Activated CD8-positive, alpha-beta memory T cell treated with anti-CD3 and anti-CD28 coated beads for 4 hours (primary cell): ENCODE results near the gene FNDC3B.

Experiments
- DNase-seq, 2 donors: peaks; one replicate each; pipeline ENCODE4 v3.0.0-alpha.2; 2020; ENCODE audit warnings: low read depth in 2 of 2

The FNDC3B gene

DNA sequence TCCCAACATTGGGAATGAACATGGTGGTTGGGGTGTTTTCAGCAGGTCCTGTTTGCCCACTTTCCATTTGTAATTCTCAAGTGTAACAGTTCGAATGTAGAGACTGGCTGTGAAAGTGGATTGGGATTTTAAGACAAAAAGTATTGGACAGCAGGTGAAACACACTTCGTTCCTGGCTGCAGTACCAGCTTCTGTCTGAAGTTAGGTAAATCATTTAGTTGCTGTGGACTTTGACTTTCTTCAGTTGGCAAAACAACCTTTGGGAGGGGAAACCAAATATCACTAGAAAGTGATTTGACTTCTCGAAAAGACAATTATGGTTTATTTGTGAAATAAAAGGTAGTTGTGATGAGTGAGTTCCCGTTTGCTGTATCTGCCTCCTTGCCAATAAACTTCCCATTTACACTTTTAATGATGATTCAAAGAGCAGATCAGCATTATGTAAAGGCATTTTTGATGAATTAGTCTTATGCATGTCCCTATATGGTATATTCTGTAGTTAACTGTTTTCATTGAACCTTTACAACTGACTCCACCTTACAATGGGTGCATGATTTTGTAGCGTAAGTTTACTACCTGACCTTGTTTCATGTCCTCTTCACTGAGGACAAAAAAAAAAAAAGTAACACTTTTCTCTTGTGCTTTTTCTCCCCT is 34.0 kb downstream of the FNDC3B start:
- DNase-seq = no peak

DNA sequence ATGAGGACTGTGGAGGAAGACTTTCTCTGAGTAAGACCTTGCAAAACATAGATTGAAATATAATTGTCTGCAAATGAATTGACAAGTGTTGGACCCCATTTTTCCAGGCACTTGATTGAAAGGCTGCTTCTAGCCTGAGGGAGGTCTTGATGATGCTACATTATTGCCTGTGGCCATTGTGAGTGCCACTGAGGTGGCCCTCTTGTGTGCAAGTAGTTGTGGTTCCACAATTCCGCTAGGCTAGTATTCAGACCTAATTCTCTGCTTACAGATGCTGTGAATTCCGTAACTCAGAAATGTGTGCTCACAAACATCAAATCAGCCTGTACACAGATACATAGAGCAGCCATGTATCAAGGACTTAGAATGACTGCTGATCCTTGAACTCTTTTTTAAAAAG is 34.7 kb downstream of the FNDC3B start:
- no peak for DNase-seq

DNA sequence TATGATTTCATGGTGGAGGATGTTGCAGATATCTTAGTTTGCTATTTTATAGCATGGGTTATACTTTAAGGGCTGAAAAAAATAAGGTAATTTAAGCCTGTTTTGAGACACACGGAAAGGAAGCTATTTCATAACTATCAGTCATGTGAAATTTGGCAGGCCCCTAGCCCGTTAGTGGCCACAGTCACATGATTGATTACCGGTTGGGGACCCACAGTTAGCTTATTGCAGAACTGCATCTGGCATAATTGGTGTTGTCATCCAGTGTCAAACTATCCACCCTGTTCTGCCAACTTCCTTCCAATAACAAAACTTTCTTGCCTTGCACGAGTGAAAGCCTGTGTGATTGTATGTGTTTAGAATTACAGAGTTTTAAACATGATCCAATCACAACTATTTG is 35.2 kb downstream of the FNDC3B start:
- no peak for DNase-seq

DNA sequence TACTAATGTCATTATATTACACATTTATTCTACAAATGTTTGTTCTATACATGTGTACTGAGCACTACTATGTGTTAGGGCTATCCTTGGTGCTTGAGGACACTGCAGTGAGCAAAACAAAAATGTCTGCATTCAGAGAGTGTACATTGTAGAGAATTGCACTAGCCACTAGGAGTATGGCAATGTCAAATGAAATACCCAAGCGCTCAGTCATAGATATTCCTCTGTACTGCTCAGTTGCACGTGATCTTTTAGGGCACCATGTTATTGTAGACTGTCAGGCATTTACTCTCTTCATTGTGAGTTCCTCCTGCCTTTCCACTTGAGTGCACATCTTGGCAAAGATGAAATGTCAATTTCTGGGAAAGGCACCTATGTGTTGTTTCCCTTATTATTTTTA is 36.8 kb downstream of the FNDC3B start:
- DNase-seq = no peak

DNA sequence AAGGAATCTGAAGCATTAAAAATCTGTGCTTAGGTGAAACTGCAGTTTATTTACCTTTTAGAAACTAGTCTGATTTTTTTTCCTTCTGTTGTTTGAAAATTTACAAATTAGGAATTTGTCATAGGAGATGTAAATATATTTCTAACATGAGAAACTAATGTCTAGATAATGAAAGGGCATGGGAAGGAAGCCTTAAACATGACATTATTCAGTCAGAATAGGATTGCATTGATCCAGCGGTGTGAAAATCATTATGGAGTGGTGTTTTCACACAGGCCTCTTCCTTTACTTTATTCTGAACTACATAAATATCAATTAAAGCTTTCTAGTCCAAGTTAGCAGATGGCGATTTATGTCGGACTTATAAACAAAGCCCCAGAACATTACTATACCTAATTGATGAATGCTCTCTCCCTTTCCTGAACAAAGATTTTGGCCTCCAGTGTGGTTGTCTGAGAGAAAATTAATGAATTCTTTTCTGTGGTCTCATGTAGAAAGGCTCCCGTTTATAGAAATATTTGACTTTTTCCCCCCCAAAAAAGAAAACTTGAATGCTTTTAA is 37.9 kb downstream of the FNDC3B start:
- DNase-seq = no peak

DNA sequence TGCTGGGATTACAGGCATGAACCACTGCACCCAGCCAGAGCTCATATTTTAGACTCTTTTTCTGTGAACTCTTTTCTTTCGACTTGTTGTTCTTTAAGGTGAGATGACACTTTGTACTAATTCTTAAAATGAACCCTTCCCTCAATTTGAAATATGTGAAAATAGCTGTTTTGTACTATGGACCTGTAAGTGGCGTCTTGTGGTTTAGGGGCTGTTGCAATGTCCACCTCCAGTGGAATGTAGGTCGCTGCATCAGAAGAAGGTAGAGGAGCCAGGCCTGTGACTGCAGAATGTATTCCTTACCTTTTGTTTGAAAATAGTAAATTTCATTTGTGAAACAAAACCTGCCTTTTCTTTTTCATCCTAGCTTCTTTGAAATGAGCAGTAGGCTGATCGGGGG is 38.9 kb downstream of the FNDC3B start:
- no peak for DNase-seq

DNA sequence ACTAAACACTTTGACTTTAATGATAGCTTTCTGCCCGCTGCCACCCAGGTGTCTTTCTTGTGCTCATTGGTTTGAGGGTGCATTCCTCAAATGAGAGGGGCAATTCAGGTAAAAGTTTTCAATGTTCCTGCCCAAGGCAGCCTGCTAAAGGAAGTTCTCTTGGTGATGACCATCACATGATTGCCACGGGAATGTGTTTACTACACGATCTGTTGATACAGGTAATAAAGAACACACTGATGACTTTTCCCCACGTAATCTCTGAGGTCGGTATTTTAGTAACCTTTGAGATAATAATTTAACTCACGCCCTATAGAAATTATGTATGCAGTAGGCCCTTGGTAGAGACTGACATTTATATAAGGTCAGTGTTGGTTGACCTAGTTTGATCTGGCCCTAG is 39.3 kb downstream of the FNDC3B start:
- no peak for DNase-seq

DNA sequence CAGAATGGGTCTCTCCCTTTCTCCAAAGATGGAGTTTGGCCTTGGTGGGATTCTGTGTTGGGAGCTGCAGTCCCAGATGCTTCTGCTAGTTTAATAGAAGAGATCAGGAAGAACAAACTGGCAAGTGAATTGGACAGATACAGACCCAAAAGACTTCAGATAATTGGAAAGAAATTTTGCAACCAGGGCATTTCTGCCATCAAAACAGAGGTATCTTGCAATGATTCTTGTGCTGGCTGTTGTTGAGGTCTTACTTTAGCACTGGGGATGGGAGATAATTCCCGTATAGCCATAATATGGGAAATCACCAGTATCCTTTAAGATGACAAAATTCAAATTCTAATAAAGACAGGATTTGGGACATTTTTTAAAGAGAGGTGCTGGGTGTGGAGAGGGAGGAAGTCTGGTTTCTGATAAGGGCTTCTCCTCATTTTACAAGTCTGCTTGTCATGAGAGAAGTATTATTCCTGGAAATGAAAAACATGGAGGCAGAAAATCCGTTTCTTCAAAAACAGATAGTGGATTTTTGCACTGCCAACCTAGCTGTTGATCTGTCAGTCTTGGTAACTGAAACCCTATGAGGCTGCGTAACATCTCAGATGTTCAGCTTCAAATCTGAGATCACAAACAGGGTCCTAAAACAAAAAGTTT is 40.1 kb downstream of the FNDC3B start:
- no peak for DNase-seq

DNA sequence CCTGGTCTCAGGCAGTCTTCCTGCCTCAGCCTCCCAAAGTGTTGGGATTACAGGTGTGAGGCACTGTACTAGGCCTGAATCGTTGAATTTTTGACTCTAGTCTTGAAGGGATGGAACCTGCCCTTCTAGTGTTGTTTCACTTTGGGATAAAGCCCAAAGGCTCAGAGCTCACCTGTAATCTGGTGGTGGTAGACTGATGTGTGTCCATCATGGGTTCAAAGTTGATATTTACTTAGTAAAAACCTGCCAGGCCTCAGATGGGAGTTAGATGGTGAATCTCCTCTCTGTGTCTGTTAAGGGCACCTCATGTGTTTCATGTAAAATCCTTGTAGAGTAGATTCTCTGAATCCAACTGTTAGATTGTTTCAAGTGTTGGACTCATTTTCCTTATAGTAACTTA is 41.1 kb downstream of the FNDC3B start:
- DNase-seq = no peak

DNA sequence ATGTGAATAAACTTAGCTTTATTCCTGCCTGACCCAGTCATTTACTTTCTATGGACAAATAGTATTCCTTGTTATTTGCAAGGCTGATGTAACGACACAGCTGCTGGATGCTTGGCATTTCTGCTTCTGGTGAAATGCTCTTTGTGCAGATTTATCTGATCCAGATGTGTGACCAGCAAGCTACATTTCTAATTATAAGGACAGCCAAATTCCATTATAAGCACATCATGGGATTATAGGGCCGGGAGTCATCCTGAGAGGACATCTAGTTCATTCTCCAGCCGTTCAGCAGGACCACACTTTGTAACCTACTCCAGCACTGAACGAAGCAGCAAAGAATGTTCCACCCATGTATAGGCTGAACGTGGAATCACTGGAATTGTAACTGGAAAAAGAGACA is 42.9 kb downstream of the FNDC3B start:
- no peak for DNase-seq

DNA sequence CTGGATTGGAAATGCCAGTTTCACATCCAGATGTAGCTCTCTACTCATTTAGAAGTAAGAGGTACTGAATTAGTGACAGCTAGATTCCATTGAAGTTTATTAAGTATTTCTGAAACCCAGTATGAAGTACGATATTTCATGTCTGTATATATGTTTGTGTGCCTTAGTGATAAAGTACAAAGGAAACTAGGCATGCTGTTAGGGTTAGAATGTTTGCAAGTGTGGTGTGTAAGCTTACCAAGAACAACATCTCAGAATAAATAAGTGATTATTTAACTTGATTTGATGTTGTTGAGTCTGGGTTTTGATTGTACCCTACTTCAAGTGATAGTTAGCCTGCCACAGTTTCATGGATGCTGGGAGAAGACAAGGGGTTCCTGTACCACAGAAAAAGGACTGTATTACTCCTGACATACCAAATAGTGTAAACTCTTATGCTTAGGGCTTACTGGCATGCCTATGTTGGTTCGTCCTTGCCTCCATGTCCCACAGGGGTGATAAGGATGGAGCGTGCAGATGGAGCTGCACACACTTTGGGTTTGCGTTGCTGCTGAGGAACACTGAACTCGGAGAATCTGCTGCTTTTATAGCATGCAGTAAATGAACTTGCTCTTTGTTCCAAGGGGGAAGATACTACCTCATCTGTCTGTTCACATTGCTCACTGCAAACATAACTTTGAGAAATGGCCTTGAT is 43.6 kb downstream of the FNDC3B start:
- DNase-seq = no peak

DNA sequence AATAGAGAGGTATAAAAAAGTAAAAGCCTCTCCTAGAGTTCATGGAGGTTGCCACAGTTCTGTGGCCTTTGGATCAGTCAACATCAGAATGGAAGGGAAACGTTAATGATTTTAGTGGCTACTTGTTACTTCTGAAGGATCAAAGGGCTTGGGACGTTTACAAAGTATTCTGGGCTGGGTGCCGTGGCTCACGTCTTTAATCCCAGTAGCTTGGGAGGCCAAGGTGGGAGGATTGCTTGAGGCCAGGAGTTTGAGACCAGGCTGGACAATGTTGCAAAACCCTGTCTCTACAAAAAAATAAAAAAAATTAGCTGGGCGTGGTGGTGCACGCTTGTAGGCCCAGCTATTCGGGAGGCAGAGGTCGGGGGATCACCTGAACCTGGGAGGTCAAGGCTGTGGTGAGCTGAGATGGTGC is 44.6 kb downstream of the FNDC3B start:
- no peak for DNase-seq

DNA sequence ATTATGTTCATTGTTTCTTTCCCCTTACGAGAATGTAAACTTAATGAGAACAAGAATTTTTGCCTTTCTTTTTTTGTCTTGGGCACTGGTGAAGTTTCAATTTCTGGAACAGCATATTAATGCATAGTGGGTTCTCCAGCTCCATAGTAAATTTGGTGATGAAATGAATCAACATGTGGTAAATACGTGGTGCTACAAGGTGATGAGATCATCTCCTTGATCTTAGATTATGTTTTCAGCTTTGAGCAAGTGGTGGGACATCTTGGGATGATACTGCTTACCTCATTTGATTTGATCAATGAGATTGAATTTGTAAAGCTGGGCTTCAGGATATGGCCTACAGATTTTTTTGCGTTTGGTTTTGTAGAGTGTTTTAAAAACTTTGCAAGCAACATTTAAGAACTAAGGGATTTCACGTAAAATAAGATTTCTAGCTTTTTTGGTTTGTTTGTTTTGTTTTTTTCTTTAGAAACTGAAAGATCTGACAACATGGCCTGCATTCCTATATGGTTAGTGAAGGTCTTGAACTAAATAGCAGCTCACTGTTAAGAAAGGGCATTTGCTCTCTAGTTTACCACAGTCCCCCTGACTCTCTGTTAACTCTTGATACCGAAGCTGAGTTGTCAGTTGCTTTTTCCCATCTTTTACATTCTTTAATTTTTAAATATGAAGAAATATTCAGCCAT is 45.6 kb downstream of the FNDC3B start:
- DNase-seq = no peak

DNA sequence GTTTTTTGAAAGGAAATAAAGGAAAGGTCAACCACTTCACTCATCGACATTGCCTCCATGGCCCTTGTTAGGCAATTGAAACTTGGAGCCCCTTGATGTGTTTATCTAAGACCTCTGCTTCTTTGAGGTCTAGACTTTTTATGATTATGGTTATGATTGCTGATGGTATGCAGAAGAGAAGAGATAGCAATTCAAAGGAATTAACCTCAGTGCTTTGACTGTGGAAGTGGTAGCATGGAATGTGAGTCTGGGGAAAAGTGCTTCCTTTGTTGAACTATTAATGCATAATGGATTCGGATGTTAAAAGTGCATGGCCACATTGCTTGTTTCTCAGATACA is 46.1 kb downstream of the FNDC3B start:
- DNase-seq = no peak

DNA sequence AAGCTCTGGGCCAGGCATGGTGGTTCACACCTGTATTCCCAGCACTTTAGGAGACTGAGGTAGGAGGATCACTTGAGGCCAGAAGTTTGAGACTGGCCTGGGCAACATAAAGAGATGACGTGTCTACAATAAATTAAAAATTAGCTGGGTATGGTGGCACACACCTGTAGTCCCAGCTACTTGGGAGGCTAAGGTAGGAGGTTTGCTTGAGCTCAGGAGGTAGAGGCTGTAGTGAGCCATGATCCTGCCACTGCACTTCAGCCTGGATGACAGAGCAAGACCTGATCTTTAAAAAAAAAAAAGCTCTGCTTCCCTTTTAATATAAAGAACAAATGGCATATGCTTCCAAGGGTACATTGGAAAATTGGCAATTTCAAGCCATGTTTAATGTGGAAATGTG is 46.7 kb downstream of the FNDC3B start:
- no peak for DNase-seq

DNA sequence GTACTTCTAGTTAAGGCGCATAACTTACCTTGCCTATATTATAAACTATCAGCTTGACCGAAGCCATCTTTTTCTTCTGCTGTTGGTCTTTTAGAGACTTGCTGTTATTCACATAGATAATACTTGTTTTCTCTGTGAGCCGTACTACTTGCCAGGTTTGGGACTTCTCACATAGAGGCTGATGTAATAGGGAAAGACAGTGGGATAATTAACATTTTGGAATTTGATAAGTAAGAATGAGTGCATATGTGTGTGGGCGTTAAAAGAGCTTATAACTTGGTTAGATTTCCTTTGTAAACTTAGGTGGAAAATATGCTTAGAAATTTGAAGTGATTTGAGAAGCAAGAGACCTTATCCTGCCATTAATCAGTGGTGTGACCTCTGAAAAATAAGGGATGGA is 47.8 kb downstream of the FNDC3B start:
- no peak for DNase-seq

DNA sequence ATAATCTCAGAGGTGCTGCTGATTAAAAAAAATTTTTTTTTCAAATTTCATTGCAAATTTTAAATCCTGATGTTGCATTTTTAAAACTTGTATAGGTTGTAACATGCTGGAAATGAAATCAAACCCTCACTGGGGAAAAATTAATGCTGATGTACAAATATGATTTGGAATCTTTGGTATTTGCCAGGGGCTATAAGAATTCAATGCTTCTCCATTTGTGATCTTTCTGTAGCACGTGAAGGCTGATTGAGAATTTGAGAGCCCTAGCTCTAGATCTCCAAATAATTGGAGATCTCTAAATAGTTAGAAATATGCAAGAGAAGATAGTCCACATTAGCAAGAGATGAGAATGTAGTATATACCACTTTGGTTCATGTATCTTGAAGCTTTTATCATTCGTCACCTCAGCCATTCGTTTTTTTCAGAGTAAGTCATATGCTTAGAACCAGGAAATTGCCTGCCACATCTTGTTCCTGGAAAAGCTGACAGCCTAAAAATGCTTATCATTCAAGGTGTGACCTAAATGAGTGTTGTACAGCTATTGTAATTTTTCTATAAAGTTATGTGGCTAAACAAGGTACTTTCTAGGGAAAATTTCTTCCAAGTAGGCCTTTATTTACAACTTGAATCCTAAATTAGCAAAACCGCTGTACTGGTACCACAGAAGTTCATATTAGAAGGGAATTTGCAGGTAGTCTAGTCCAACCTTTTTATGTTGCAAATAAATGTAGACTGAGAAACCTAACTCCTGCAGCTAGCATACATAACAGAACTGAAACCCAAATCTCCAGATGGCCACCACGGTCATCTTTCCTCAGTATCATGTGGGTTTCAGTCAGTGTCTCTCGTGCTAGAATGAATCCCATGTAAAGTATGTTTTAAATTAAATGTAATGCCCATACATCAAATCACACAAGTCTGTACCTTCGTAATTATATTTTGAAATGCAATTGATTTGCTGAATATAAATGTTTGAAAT is 48.5 kb downstream of the FNDC3B start:
- DNase-seq = no peak

DNA sequence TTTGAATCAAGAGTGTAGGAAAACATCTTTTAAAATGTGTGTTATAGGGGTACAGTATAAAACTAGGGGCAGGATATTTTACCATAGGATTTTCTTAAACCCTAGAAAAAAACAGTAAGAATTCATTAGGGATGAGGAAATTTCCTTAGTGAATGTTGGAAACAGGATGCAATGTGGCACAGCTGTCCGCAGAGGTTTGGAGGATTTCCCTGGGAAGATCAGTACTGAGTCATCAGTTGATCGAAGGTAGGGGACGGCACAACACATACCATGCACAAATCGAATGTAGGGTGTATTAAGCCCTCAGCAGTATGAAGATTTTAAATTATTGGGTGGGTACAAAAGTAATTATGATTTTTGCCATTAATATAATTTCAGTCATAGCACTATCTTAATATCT is 49.9 kb downstream of the FNDC3B start:
- no peak for DNase-seq

DNA sequence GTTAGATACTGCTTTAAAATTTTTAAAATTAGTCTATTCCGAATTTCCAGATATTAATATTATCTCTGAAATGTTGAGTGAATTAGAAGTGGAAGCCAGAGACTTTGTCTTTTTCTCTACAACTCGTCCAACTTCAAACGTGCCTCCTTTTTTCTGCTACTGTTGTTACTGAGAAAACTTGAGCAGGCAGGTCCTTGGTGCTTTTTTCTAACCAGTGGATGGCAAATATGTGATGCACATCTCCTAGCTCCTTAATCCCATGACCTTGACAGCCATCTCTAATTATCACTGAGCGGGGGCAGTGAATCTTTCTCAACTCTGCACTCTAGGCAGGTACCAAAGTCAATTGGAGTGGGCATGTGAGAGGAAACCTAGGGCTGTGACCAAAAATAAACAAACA is 50.7 kb downstream of the FNDC3B start:
- DNase-seq = no peak

DNA sequence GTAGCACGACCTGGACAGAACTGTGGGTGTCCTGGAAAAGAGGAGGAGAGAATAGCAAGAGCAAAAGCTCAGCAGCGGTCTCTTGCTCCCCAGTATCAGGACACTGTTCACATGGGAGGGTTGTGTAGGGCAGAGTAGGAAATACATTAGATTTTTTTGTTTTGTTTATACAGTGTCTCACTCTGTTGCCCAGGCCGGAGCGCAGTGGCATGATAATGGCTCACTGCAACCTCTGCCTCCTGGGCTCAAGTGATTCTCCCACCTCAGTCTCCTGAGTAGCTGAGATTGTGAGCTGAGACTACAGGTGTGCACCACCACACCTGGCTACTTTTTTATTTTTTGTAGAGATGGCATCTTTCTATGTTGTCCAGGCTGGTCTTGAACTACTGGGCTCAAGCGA is 53.3 kb downstream of the FNDC3B start:
- no peak for DNase-seq
